K562 (cell line): ENCODE measurements around the gene RTF2.

Source experiments
- DPF2 ChIP-seq: fragments of 450-650 bp; IDR thresholded peaks from 2 replicates; pipeline ENCODE4 v1.6.1; 2016
- FOSL1 ChIP-seq: fragments of 200-800 bp; sonication (Bioruptor generic); conservative IDR thresholded peaks from 2 replicates; pipeline ENCODE4 v1.6.1; 2016; ENCODE audit warnings: missing genetic modification characterization, missing compliant biosample characterization
- NFE2 ChIP-seq: IDR thresholded peaks from 2 replicates; pipeline ENCODE4 v1.6.1; 2014; ENCODE audit warnings: antibody characterized with exemption, low read depth
- RAD21 ChIP-seq, 2 experiments: fragments of 250-450 bp in 1 of 2; fragments of 450-650 bp in 1 of 2; sonication (Bioruptor Pico) in 1 of 2; formaldehyde crosslinking in 1 of 2; IDR thresholded peaks in 1 of 2; conservative IDR thresholded peaks in 1 of 2; 2 replicates each; pipeline versions ENCODE4 v1.4.0 to v1.8.0; 2020 to 2022; ENCODE audit warnings: mild to moderate bottlenecking in 2 of 2, moderate library complexity in 1 of 2
- RREB1 ChIP-seq: fragments of 250-450 bp; sonication (Bioruptor Pico); IDR thresholded peaks from 2 replicates; pipeline ENCODE4 v1.4.0; 2020
- SMAD4 ChIP-seq: fragments of 250-450 bp; sonication (Bioruptor Pico); conservative IDR thresholded peaks from 2 replicates; pipeline ENCODE4 v1.8.0; 2021; ENCODE audit warnings: inconsistent platforms, mild to moderate bottlenecking, moderate library complexity
- SP1 ChIP-seq: sonication (generic); formaldehyde crosslinking; IDR thresholded peaks from 2 replicates; pipeline ENCODE4 v1.8.1; 2022; ENCODE audit warnings: mild to moderate bottlenecking, missing genetic modification reagents
- ZNF280A ChIP-seq: fragments of 450-650 bp; IDR thresholded peaks from 2 replicates; pipeline ENCODE4 v1.6.1; 2018; ENCODE audit warnings: mild to moderate bottlenecking, low read depth; ENCODE audit not compliant: partially characterized antibody
- ZNF586 ChIP-seq: fragments of 450-650 bp; formaldehyde crosslinking; conservative IDR thresholded peaks from 2 replicates; pipeline ENCODE4 v1.4.0; 2020; ENCODE audit warnings: mild to moderate bottlenecking, moderate library complexity
- ZNF589 ChIP-seq: fragments of 200-800 bp; sonication (Bioruptor generic); IDR thresholded peaks from 2 replicates; pipeline ENCODE4 v1.6.1; 2016; ENCODE audit warnings: low read depth, missing genetic modification characterization, missing compliant biosample characterization

DNA sequence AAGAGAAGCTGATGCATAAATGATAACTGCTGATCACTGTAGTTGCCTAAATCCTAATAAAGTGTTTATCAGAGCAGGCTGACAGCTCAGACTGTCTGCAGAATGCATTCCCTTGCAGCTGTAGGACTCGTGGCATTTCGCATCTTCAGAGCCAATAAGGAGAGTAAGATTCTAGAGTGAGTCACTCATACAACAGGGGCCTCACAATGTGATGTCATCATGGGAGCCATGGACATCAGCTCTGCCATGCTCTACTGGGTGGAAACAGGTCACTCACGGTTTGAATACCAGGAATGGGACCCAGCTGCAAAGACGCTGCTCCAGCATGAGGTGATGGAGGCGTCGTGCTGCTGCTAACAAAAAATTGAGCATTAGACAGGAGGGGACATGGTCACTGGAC, 72.0 kb downstream of the RTF2 start:
- no peak for TF ChIP-seq ZNF280A
- no peak for TF ChIP-seq ZNF586 (CRISPR knock-in tag)
- TF ChIP-seq NFE2, result no peak
- no peak for TF ChIP-seq DPF2
- no peak for TF ChIP-seq RREB1 (CRISPR knock-in tag)
- no peak for TF ChIP-seq SP1 (CRISPR knock-in tag)
- TF ChIP-seq RAD21 (CRISPR knock-in tag; conservative IDR thresholded peaks at IDR 0.05 in 1 of 2, IDR thresholded peaks at IDR 0.05 in 1 of 2), result no peak
- TF ChIP-seq SMAD4, result no peak
- TF ChIP-seq FOSL1 (tag), result no peak
- no peak for TF ChIP-seq ZNF589 (CRISPR knock-in tag)
